ENCODE data around the gene CD300LF. TPM values are rescaled to one million over a fixed set of nuclear protein-coding genes. Genes with fewer than 3 reads are reported as not detected.

Gene CD300LF
- total and polyA plus RNA-seq, 10 of the 15 experiments (the other 5 are each of a cell fraction or from before 2014, with no cell fraction given), result 0.15 TPM; not detected in 9

DNA sequence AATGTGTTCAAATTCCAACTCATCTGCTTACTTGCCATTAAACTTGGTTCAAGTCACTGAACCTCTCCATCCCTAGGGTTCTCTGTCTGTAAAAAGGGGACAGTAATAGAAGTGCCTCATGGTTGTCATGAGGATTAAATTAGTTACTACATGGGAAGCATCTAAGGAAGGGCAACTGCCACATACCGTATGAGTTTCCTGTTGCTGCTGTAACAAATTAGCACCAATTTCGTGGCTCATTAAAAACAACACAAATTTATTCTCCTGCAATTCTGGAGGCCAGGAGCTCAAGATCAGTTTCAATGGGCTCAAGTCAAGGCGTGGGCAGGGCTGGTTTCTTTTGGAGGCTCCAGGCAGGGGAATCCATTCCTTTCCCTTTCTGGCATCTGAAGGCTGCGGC lies 18.6 kb downstream of the CD300LF start:
- ChIA-PET SMC1A (ENCODE audit: uncharacterized antibody, unreplicated experiment) (no interaction called here), CTCF (interaction anchor here (1.5 kb wide), 1 partner anchor 37 kb away, joined by 4 read pairs; no protein-coding TSS in a partner anchor), POLR2A (no interaction called here), RAD21 (ENCODE audit: unreplicated experiment) (no interaction called here)
- Histone ChIP-seq H3K9ac (ENCODE audit: control insufficient read depth, insufficient read depth, low read length) (no peak overlapping the region), H3K4me3 (no peak overlapping the region), H3K4me2 (ENCODE audit: control insufficient read depth, insufficient read depth) (no peak overlapping the region), H2AFZ (ENCODE audit: control insufficient read depth, low read depth, low read length) (no peak overlapping the region), H3K9me3 (replicated peaks; ENCODE audit: control insufficient read depth, insufficient read depth, low read length) (no peaks in the 10 kb centered on the region), H3K27ac (ENCODE audit: control insufficient read depth, insufficient read depth) (no peak overlapping the region), H3K27me3 (replicated peaks in 1 of 2; ENCODE audit: control insufficient read depth in 2 of 2, insufficient read depth in 2 of 2, low read length in 1 of 2) (no peaks in the 10 kb centered on the region; a peak in 1 of 4 replicates), H3K36me3 (ENCODE audit: control insufficient read depth in 2 of 2, insufficient read depth in 2 of 2, low read length in 1 of 2) (no peaks in the 10 kb centered on the region), H4K20me1 (ENCODE audit: control insufficient read depth, insufficient read depth) (no peaks in the 10 kb centered on the region), H3K79me2 (ENCODE audit: control insufficient read depth, insufficient read depth, low read length) (no peaks in the 10 kb centered on the region), H3K4me1 (ENCODE audit: control insufficient read depth, insufficient read depth, low read length) (peaks cover 30% of the 10 kb centered on the region)
- intact Hi-C loops (cut with micrococcal nuclease; ENCODE audit: unreplicated experiment), result no loop called here
- in situ Hi-C loops (cut with MboI), result no loop called here
- no peak for ATAC-seq
- DNase-seq (ENCODE audit: low read depth, low spot score), result no peak
- 31% methylated on average over 4 of the region's 4 CpGs for WGBS (ENCODE audit: insufficient coverage, insufficient replicate concordance, low lambda C conversion rate, missing lambda C conversion rate)
- no peak for TF ChIP-seq RCOR1 (conservative IDR thresholded peaks at IDR 0.05; ENCODE audit: low read depth, low read length)
- no peak for TF ChIP-seq FOXK2 (IDR thresholded peaks at IDR 0.05)
- TF ChIP-seq ZNF384 (IDR thresholded peaks at IDR 0.05; ENCODE audit: borderline replicate concordance, low read depth, low read length), result no peak
- TF ChIP-seq BACH1 (IDR thresholded peaks at IDR 0.05; ENCODE audit: borderline replicate concordance), result no peak
- TF ChIP-seq, protein P1, sequence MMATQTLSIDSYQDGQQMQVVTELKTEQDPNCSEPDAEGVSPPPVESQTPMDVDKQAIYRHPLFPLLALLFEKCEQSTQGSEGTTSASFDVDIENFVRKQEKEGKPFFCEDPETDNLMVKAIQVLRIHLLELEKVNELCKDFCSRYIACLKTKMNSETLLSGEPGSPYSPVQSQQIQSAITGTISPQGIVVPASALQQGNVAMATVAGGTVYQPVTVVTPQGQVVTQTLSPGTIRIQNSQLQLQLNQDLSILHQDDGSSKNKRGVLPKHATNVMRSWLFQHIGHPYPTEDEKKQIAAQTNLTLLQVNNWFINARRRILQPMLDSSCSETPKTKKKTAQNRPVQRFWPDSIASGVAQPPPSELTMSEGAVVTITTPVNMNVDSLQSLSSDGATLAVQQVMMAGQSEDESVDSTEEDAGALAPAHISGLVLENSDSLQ (IDR thresholded peaks at IDR 0.05), result no peak
- TF ChIP-seq SMC3 (IDR thresholded peaks at IDR 0.05; ENCODE audit: borderline replicate concordance, low read length), result no peak
- TF ChIP-seq NFXL1 (IDR thresholded peaks at IDR 0.05; ENCODE audit: borderline replicate concordance), result no peak
- TF ChIP-seq, protein P2, sequence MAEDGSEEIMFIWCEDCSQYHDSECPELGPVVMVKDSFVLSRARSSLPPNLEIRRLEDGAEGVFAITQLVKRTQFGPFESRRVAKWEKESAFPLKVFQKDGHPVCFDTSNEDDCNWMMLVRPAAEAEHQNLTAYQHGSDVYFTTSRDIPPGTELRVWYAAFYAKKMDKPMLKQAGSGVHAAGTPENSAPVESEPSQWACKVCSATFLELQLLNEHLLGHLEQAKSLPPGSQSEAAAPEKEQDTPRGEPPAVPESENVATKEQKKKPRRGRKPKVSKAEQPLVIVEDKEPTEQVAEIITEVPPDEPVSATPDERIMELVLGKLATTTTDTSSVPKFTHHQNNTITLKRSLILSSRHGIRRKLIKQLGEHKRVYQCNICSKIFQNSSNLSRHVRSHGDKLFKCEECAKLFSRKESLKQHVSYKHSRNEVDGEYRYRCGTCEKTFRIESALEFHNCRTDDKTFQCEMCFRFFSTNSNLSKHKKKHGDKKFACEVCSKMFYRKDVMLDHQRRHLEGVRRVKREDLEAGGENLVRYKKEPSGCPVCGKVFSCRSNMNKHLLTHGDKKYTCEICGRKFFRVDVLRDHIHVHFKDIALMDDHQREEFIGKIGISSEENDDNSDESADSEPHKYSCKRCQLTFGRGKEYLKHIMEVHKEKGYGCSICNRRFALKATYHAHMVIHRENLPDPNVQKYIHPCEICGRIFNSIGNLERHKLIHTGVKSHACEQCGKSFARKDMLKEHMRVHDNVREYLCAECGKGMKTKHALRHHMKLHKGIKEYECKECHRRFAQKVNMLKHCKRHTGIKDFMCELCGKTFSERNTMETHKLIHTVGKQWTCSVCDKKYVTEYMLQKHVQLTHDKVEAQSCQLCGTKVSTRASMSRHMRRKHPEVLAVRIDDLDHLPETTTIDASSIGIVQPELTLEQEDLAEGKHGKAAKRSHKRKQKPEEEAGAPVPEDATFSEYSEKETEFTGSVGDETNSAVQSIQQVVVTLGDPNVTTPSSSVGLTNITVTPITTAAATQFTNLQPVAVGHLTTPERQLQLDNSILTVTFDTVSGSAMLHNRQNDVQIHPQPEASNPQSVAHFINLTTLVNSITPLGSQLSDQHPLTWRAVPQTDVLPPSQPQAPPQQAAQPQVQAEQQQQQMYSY (CRISPR knock-in tag; IDR thresholded peaks at IDR 0.05), result no peak
- TF ChIP-seq, protein P3, sequence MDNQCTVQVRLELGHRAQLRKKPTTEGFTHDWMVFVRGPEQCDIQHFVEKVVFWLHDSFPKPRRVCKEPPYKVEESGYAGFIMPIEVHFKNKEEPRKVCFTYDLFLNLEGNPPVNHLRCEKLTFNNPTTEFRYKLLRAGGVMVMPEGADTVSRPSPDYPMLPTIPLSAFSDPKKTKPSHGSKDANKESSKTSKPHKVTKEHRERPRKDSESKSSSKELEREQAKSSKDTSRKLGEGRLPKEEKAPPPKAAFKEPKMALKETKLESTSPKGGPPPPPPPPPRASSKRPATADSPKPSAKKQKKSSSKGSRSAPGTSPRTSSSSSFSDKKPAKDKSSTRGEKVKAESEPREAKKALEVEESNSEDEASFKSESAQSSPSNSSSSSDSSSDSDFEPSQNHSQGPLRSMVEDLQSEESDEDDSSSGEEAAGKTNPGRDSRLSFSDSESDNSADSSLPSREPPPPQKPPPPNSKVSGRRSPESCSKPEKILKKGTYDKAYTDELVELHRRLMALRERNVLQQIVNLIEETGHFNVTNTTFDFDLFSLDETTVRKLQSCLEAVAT (IDR thresholded peaks at IDR 0.05), result no peak
- no peak for TF ChIP-seq ZZZ3 (IDR thresholded peaks at IDR 0.05; ENCODE audit: control insufficient read depth, insufficient read length, low read depth)
- no peak for TF ChIP-seq EZH2 (IDR thresholded peaks at IDR 0.05; ENCODE audit: borderline replicate concordance, control insufficient read depth, low read depth, low read length)
- no peak for TF ChIP-seq POU2F2 (IDR thresholded peaks at IDR 0.05; ENCODE audit: borderline replicate concordance, low read depth, low read length)
- no peak for TF ChIP-seq CEBPB (IDR thresholded peaks at IDR 0.05; ENCODE audit: borderline replicate concordance in 1 of 2, low read depth in 2 of 2, low read length in 2 of 2)
- TF ChIP-seq MEF2A (IDR thresholded peaks at IDR 0.05; ENCODE audit: insufficient read depth, low read depth, low read length), result no peak
- no TSS peak for BruUV-seq (replicated peaks)
- no peak for FAIRE-seq
